Left lung (tissue), 14 donors: ENCODE measurements around the gene POTEF. TPM values are rescaled to one million over a fixed set of nuclear protein-coding genes. Genes with fewer than 3 reads are reported as not detected.
"Not testable (repeated sequence)": the region's sequence is repeated elsewhere in the genome, so short reads cannot be mapped to it uniquely, and the experiment has no call there.

Experiments used
- ATAC-seq: fragments of 200-7000 bp; cut with Tn5 transposase; one replicate; pipeline ENCODE4 v1.9.1; 2020; ENCODE audit warnings: moderate library complexity
- DNase-seq, 4 donors: peaks; one replicate each; pipeline ENCODE4 v3.0.0-alpha.2; 2013 to 2020
- H3K27ac ChIP-seq, 2 donors: fragments of 200-600 bp; sonication (generic) in 1 of 2; one replicate each; pipeline versions ENCODE4 v1.5.0 to v1.8.0; 2020 to 2021
- H3K27me3 ChIP-seq, 2 donors: fragments of 200-600 bp; sonication (generic) in 1 of 2; one replicate each; pipeline versions ENCODE4 v1.5.0 to v1.8.0; 2020 to 2021
- H3K36me3 ChIP-seq, 2 donors: fragments of 200-600 bp; sonication (generic) in 1 of 2; one replicate each; pipeline versions ENCODE4 v1.5.0 to v1.8.0; 2020 to 2021
- H3K4me1 ChIP-seq, 2 donors: fragments of 200-600 bp; one replicate each; pipeline ENCODE4 v1.8.0; 2021
- H3K4me3 ChIP-seq, 2 donors: fragments of 200-600 bp; sonication (generic) in 1 of 2; one replicate each; pipeline versions ENCODE4 v1.5.0 to v1.8.0; 2020 to 2021; ENCODE audit warnings: mild to moderate bottlenecking in 1 of 2
- H3K9me3 ChIP-seq, 2 donors: fragments of 200-600 bp; sonication (generic) in 1 of 2; one replicate each; pipeline versions ENCODE4 v1.5.0 to v1.8.0; 2020 to 2021
- intact Hi-C, 2 donors: fragments of 100-400 bp; cut with DNase I; formaldehyde crosslinking; loops; one replicate each; pipeline versions ENCODE4 v1.11.2 to v1.14.2; 2022
- long read RNA-seq, 12 donors: library from polyadenylated mRNA in 2 of 12; unstranded in 2 of 12; transcript quantifications; one replicate each; pipeline ENCODE4 v2.0.0 and lab custom pipeline, GENCODE V29; 2019 to 2026
- polyA plus RNA-seq, 6 donors: library from polyadenylated mRNA; unstranded; fragments of 120-200 nt; gene quantifications; one replicate each; pipeline ENCODE4 v1.2.1, GENCODE V29; 2013; ENCODE audit not compliant: insufficient read length in 6 of 6
- total RNA-seq, 2 donors: library from RNA; stranded (reverse); fragmentation: NEBNext Ultra II Directional; extraction: Animal tissue kit (Norgen Biotek cat#: 25700); gene quantifications; one replicate each; pipeline ENCODE4 v1.2.1, GENCODE V29; 2021
- TF ChIP-seq, protein P1 (sequence below), 2 donors: fragments of 200-600 bp; sonication (generic) in 1 of 2; IDR thresholded peaks; one replicate each; pipeline versions ENCODE4 v1.5.0 to v1.8.0; 2021; ENCODE audit warnings: antibody characterized with exemption in 2 of 2
- donor health status: DM: no; HTN: yes; CAD: no.
- donor health status: DM: no; HTN: no; CAD: no.

Gene POTEF
- total RNA-seq (not detected), polyA plus RNA-seq (under 1 TPM in 5 of 6 donors, not detected in 1; 0.06 to 0.47 (median 0.17) TPM)
- long read RNA-seq, donor 1, result 0 reads
- long read RNA-seq, donor 2, result 0 reads
- long read RNA-seq, donor 3, result 0 reads
- long read RNA-seq, donor 4, result 0 reads
- long read RNA-seq, donor 5, result 0 reads
- long read RNA-seq, donor 6, result 0 reads
- long read RNA-seq, donor 7, result 0 reads
- long read RNA-seq, donor 8, result 0 reads
- long read RNA-seq, donor 9, result 0 reads
- long read RNA-seq, donor 10, result 0 reads
- long read RNA-seq, donor 11, result 0 reads
- long read RNA-seq, donor 12, result 0 reads

DNA sequence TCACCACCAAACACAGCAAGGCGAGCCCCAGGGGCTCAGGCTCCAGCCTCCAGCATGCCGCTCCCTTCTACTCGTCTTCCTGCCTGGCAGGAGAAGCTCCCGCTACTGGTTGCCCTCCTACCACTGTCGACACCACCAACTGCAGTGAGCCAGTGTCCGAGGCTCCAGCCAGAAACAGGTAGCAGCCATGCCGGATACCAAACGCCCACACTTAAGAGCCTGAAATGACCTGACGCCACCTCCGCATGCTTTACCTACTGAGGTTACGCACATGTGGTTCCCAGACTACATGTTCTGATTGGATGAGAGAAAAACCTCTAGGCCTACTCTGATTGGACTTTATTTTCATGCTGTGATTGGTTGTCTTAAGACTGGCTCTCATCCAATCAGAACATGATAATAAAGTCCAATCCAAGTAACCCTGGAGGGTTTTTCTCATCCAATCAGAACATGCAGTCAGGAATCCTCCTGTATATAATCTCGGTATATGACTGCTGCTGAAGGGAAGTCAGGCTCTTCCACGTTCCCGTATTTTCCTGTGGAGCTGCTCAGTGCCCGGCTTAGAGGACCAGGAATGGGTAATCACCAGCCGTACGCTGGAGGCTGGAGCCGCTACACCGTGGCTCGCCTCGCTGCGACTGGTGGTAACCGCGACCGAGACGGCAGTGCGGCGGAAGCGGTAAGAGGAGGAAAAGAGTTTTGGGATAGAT lies at the start of gene POTEF:
POTEF (minus strand) TSS at position 103 of the 710 bp plus-strand sequence. CDS start 8,707 bp downstream, outside the sequence.
- H3K9me3 ChIP-seq, H3K4me1 ChIP-seq, H3K27me3 ChIP-seq, H3K27ac ChIP-seq, ATAC-seq, H3K36me3 ChIP-seq, H3K4me3 ChIP-seq, DNase-seq, intact Hi-C loops: not testable (repeated sequence)

DNA sequence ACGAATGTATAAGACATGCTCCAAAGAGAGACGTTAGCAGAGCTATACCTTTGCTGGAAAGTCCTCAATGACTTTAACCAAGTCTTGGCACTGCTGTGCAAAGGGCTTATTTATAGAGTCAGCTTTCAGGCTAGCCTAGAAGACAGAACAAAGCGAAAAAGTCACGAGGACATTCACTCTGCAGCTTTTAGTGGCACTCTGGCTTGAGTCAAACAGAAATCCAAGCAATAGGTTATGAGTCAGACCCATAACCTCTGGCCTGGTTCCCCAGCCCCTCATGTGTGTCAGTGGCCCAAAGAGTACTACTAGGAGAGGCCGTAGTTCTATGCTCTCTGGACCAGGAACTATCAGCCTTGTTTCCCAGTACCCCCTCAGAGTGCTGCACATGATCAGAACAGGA lies 45.8 kb upstream of the POTEF start:
- H3K27me3 ChIP-seq, H3K4me3 ChIP-seq, H3K4me1 ChIP-seq, intact Hi-C loops, H3K27ac ChIP-seq, ATAC-seq, DNase-seq, H3K9me3 ChIP-seq: not testable (repeated sequence)
- peaks cover 0 to 58% of the 10 kb centered on the region in 2 donors for H3K36me3 ChIP-seq

DNA sequence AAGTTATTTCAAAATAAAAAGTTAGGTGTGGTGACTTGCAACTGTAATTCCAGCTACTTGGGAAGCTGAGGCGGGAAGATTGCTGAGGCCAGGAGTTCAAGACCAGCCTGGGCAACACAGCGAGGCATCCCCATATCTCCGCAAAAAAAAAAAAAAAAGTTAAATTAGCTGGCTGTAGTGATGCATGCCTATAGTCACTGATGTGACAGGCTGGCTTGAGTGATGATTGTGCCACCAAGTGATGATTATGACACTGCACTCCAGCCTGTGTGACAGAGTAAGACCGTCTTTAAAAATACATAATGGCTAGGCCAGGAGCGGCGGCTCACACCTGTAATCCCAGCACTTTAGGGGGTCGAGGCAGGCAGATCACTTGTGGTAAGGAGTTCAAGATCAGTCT lies 40.9 kb upstream of the POTEF start:
- intact Hi-C loops, result no loop called here
- no peaks in the 10 kb centered on the region for H3K4me1 ChIP-seq
- peaks cover 0 to 91% of the 10 kb centered on the region in 2 donors for H3K36me3 ChIP-seq
- TF ChIP-seq, protein P1, sequence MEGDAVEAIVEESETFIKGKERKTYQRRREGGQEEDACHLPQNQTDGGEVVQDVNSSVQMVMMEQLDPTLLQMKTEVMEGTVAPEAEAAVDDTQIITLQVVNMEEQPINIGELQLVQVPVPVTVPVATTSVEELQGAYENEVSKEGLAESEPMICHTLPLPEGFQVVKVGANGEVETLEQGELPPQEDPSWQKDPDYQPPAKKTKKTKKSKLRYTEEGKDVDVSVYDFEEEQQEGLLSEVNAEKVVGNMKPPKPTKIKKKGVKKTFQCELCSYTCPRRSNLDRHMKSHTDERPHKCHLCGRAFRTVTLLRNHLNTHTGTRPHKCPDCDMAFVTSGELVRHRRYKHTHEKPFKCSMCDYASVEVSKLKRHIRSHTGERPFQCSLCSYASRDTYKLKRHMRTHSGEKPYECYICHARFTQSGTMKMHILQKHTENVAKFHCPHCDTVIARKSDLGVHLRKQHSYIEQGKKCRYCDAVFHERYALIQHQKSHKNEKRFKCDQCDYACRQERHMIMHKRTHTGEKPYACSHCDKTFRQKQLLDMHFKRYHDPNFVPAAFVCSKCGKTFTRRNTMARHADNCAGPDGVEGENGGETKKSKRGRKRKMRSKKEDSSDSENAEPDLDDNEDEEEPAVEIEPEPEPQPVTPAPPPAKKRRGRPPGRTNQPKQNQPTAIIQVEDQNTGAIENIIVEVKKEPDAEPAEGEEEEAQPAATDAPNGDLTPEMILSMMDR (IDR thresholded peaks at IDR 0.05), result no peak
- ATAC-seq (no peak), DNase-seq (peak in 1 of 4 donors; percentile 14)
- H3K27ac ChIP-seq, result no peak overlapping the region
- no peaks in the 10 kb centered on the region for H3K9me3 ChIP-seq
- no peak overlapping the region for H3K4me3 ChIP-seq
- H3K27me3 ChIP-seq, result no peaks in the 10 kb centered on the region

DNA sequence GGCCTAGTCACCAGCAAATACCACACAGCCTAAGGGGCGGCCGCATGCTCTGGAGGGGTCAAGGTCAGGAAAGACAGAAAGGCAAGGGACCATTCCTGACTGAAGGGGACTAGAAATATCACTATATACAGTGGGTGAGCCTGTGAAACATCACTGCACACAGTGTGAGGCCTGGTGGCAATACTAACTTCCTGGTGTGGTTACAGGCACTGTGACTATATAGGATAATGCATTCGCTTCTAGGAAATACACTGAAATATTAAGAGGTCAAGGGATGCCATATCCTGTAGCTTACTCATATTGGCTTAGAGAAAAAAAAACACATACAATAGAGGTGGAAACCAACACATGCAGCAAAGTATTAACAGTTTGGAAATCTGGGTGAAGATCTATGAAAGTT lies 40.1 kb upstream of the POTEF start:
- H3K27me3 ChIP-seq, H3K4me3 ChIP-seq, H3K4me1 ChIP-seq, H3K27ac ChIP-seq, intact Hi-C loops, ATAC-seq, H3K9me3 ChIP-seq: not testable (repeated sequence)
- peak in 1 of 4 donors; percentile 20 for DNase-seq
- peaks cover 0 to 91% of the 10 kb centered on the region in 2 donors for H3K36me3 ChIP-seq

DNA sequence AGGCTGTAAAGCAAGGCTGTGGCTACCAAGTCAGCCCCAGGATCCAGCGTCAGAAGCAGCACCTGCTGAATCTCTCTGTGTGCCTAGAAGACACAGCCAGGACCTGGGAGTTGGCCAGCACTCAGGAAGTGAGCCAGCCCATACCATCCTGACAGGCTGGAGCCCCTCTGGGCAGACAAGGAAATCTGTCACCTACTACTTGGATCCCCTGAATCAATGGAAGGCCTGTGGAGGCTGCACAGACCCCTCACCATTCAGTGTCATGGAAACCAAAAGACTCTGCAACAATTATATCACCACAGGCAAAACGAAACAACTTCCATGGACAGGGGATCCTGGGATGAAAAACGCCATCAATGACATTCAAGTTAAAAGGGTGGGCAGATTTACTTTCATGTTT lies 37.6 kb upstream of the POTEF start:
- H3K4me3 ChIP-seq, intact Hi-C loops, H3K9me3 ChIP-seq, H3K27me3 ChIP-seq, H3K4me1 ChIP-seq, H3K27ac ChIP-seq, ATAC-seq: not testable (repeated sequence)
- peak in 1 of 4 donors; percentile 5 for DNase-seq
- peaks cover 0 to 90% of the 10 kb centered on the region in 2 donors for H3K36me3 ChIP-seq

DNA sequence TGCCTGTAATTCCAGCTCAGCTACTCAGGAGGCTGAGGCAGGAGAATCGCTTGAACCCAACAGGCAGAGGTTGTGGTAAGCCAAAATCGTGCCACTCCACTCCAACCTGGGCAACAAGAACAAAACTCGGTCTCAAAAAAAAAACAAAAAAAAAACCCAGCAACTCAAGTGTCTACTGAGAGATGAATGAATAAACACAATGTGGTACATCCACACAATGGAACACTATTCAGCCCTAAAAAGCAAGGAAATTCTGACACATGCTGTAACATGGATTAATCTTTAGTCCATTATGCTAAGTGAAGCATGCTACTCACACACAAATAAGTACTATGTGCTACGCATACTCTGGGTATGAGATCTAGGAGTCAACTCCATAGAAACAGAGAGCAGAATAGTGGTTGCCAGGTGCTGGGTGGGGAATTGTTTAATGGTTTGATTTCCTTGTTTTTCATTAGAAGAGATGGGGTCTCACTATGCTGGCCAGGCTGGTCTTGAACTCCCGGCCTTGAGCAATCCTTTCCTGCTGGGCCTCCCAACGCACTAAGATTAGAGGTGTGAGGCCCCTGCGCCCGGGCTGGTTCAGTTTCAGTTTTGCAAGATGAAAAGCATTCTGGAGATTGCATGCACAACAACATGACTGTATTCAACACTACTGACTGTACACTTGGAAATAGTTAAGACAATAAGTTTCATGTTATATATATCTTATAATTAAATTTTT lies 36.4 kb upstream of the POTEF start:
- no peak for ATAC-seq
- Histone ChIP-seq H3K4me3 (no peak overlapping the region), H3K27ac (no peak overlapping the region), H3K36me3 (peaks cover 0 to 90% of the 10 kb centered on the region in 2 donors), H3K9me3 (no peaks in the 10 kb centered on the region), H3K27me3 (no peaks in the 10 kb centered on the region), H3K4me1 (no peaks in the 10 kb centered on the region)
- intact Hi-C loops, result no loop called here
- TF ChIP-seq, protein P1 (IDR thresholded peaks at IDR 0.05), result no peak
- peak in 1 of 4 donors; percentile 51 for DNase-seq

DNA sequence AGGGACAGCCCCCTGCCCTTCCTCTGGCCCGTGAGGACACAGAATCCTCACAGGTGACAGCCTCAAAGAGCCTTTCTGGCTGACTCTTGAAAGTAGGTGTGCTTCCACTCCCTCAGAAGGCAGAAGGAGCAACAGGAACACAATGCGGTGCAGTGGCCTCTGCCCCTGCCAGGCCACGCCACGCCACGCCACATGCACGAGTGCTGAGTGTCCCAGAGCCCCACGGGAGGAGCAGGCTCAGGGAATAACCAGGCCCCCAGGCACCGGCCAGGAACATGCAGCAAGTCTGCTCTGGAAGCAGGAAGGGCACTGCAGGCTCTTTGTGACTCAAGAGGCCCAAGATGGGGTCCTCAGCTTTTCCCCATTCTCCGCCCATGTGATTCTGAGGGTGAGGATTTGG lies 33.9 kb upstream of the POTEF start:
- Histone ChIP-seq H3K27ac (no peak overlapping the region), H3K4me3 (no peak overlapping the region), H3K36me3 (peaks cover 0 to 95% of the 10 kb centered on the region in 2 donors), H3K9me3 (no peaks in the 10 kb centered on the region), H3K4me1 (no peaks in the 10 kb centered on the region), H3K27me3 (no peaks in the 10 kb centered on the region)
- TF ChIP-seq, protein P1 (IDR thresholded peaks at IDR 0.05), result no peak
- intact Hi-C loops, result no loop called here
- peak in 1 of 4 donors; percentile 40 for DNase-seq
- no peak for ATAC-seq

DNA sequence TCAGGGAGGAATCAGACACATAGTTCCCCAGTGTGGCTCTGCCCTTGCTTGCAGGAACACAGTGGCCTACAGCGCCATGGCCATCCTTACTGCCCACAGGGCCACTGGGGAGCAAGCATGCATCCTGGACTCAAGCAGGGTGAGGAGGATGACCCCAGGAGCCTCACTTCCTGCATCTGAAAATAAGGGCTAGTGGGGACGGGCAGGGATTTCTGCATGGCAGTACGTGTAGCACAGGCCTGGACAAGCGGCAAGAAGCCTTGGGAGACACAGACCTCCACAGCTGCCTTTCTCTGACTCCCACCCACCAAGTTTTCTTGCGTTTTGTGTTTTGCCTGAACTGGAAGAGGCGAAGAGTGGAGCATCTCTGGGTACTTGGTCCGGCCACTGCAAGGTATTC lies 33.5 kb upstream of the POTEF start:
- H3K36me3 ChIP-seq, result peaks cover 0 to 95% of the 10 kb centered on the region in 2 donors
- ATAC-seq, H3K4me1 ChIP-seq, intact Hi-C loops, H3K4me3 ChIP-seq, H3K27me3 ChIP-seq, H3K27ac ChIP-seq, H3K9me3 ChIP-seq: not testable (repeated sequence)
- DNase-seq, result peak in 1 of 4 donors; percentile 6

DNA sequence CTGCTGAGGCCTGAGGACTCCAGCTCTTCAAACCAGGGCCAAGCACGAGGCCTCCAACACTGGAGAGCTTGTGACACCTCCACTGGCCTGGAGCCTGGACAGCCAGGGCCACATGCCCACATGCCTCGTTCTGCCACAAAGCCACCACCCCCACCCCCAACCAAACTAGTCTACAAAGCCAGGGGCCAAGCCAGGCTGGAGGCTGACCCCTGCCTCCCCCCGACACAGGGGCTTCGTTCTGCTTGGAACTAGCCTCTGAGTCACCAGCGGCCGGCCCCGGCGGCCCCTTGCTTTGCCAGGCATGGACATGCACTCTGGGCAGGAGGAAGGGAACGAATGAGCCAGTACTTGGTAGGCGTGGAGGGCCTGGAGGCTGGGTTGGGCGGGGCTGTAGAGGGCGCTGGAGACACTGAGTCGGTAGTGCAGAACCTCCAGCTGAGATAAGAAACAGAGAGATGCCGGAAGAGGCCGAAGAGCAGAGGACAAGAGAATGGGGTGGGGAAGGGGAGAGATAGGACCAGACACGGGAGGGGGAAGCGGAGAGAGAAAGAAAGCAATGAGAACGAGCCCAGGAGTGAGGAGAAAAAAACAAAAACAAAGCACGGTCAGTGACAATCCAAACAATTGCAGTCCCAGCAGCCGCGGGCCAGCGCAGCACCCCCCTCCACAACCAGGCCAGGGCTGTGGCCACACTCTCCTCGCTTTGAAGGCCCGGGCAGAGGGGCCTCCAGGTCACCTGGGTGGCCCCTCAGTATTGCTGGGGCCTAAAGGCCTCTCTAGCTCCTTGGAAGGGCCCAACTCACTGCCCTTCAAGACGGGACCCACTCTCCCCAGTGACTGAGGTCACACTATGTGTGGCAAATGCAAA lies 32.0 kb upstream of the POTEF start:
- H3K4me1 ChIP-seq, H3K27me3 ChIP-seq, H3K4me3 ChIP-seq, intact Hi-C loops, H3K27ac ChIP-seq, ATAC-seq, H3K9me3 ChIP-seq: not testable (repeated sequence)
- DNase-seq, result peak in 1 of 4 donors; percentile 67
- H3K36me3 ChIP-seq, result peaks cover 0 to 90% of the 10 kb centered on the region in 2 donors
